Uterus (tissue), 4 donors: Measurements from ENCODE around the gene TADA1. TPM values are rescaled to one million over a fixed set of nuclear protein-coding genes. Genes with fewer than 3 reads are reported as not detected.
"Not testable (repeated sequence)": the region's sequence is repeated elsewhere in the genome, so short reads cannot be mapped to it uniquely, and the experiment has no call there.

Experiments used
- DNase-seq, 2 donors: peaks; one replicate each; pipeline ENCODE4 v3.0.0-alpha.2; 2019 to 2020
- H3K27ac ChIP-seq, 2 donors: fragments of 200-600 bp; sonication (generic); 1 replicate in 1 of 2; 2 replicates in 1 of 2; pipeline ENCODE4 v1.5.1; 2016 to 2018
- H3K27me3 ChIP-seq, 2 donors: fragments of 200-600 bp; sonication (generic); one replicate each; pipeline ENCODE4 v1.5.1; 2018 to 2019; ENCODE audit warnings: control low read depth in 1 of 2
- H3K36me3 ChIP-seq, 2 donors: fragments of 200-600 bp; sonication (generic); one replicate each; pipeline ENCODE4 v1.5.1; 2019; ENCODE audit warnings: control low read depth in 1 of 2
- H3K4me1 ChIP-seq, 2 donors: fragments of 200-600 bp; sonication (generic); one replicate each; pipeline ENCODE4 v1.5.1; 2018 to 2019; ENCODE audit warnings: control low read depth in 1 of 2
- H3K4me3 ChIP-seq, 2 donors: fragments of 200-600 bp; sonication (generic); 1 replicate in 1 of 2; 2 replicates in 1 of 2; pipeline ENCODE4 v1.5.1; 2018 to 2019; ENCODE audit warnings: mild to moderate bottlenecking in 1 of 2
- H3K9me3 ChIP-seq, 2 donors: fragments of 200-600 bp; sonication (generic); one replicate each; pipeline ENCODE4 v1.5.1; 2019; ENCODE audit warnings: control low read depth in 1 of 2
- POLR2A ChIP-seq, 2 donors: fragments of 450-650 bp; IDR thresholded peaks; one replicate each; pipeline ENCODE4 v1.6.1; 2016; ENCODE audit warnings: antibody characterized with exemption in 2 of 2, mild to moderate bottlenecking in 1 of 2, moderate library complexity in 1 of 2
- intact Hi-C: fragments of 100-400 bp; cut with DNase I; formaldehyde crosslinking; loops from one replicate; pipeline ENCODE4 v1.15.1; 2023; ENCODE audit warnings: low total_unique reads
- total RNA-seq, 4 donors: library from RNA; depleted of rRNA in 3 of 4; stranded (reverse); fragments of >200 nt in 3 of 4; gene quantifications; one replicate each; pipeline versions ENCODE4 v1.1.0 to v1.2.4, GENCODE V29; 2014 to 2023
- TF ChIP-seq, protein P1 (sequence below), 4 experiments: fragments of 200-600 bp in 2 of 4; fragments of 450-650 bp in 2 of 4; sonication (generic) in 2 of 4; IDR thresholded peaks; one replicate each; pipeline ENCODE4 v1.5.1; 2016 to 2019; ENCODE audit warnings: antibody characterized with exemption in 4 of 4, mild to moderate bottlenecking in 2 of 4, moderate library complexity in 1 of 4
- donor health status: DM: yes; HTN: yes; CAD: no.

The TADA1 gene
- total RNA-seq, 4 donors from 2014 or later, result 6.8 to 32.0 (median 18.8) TPM

DNA sequence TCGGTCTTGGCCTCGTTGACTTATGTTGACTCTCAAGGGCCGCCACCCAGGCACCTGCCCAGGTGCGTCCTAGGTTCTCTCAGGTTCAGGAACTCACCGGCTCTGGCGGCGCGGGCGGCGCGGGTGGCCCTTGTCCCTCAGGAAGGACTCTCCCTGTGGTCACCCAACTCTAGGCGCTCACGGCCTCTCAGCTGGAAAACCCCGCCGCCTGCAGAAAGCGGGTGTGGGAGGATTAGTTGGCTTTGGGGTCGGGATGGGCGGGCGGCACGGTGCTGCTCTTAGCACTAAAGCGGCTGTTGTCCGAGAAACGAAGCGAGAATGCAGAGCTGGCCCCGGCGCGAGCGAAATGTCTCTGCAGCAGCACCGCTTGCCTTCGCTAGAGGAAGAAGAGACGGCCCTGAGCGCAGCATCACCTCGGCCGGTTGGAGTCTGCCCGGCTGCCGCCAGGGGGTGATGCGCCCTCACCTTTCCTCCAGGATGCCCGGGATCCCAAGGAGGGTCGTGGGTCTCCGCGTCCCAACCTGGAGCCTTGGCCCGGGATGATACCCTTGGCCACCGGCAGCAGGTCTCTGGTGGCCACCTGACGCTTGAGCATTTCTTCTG lies 8.1 kb upstream of the TADA1 start:
- no peaks in the 10 kb centered on the region for H3K36me3 ChIP-seq
- DNase-seq, result peak; percentile 27 to 60
- no peak overlapping the region for H3K4me3 ChIP-seq
- H3K4me1 ChIP-seq, result no peaks in the 10 kb centered on the region
- no peaks in the 10 kb centered on the region for H3K9me3 ChIP-seq
- intact Hi-C loops, result no loop called here
- H3K27me3 ChIP-seq, result no peaks in the 10 kb centered on the region
- TF ChIP-seq, protein P1, sequence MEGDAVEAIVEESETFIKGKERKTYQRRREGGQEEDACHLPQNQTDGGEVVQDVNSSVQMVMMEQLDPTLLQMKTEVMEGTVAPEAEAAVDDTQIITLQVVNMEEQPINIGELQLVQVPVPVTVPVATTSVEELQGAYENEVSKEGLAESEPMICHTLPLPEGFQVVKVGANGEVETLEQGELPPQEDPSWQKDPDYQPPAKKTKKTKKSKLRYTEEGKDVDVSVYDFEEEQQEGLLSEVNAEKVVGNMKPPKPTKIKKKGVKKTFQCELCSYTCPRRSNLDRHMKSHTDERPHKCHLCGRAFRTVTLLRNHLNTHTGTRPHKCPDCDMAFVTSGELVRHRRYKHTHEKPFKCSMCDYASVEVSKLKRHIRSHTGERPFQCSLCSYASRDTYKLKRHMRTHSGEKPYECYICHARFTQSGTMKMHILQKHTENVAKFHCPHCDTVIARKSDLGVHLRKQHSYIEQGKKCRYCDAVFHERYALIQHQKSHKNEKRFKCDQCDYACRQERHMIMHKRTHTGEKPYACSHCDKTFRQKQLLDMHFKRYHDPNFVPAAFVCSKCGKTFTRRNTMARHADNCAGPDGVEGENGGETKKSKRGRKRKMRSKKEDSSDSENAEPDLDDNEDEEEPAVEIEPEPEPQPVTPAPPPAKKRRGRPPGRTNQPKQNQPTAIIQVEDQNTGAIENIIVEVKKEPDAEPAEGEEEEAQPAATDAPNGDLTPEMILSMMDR (IDR thresholded peaks at IDR 0.05), result peak; percentile 59 to 67 (median 60)
- no peak for TF ChIP-seq POLR2A (IDR thresholded peaks at IDR 0.05)
- H3K27ac ChIP-seq, result no peak overlapping the region

DNA sequence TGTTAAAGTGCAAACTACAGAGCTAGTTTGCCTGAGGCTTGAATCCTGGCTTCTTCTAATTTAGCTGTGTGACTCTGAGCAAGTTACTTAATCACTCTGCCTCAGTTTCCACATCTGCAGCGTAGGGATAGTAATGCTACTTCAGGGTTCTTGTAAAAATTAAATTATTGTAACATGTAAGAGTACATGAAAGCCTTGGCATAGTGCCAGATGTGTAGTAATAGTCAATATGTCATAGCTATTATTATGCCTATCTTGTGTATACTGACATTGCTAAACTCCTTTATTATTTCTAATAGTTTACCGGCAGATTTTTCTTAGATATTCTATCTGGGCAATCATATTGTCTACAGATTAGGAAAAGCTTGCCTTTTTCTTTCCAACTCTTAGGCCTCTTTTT lies 6.8 kb upstream of the TADA1 start:
- no peak for DNase-seq
- Histone ChIP-seq H3K4me3 (no peak overlapping the region), H3K27ac (no peak overlapping the region), H3K9me3 (no peaks in the 10 kb centered on the region), H3K4me1 (no peaks in the 10 kb centered on the region), H3K36me3 (no peaks in the 10 kb centered on the region), H3K27me3 (no peaks in the 10 kb centered on the region)
- intact Hi-C loops, result no loop called here
- no peak for TF ChIP-seq POLR2A (IDR thresholded peaks at IDR 0.05)
- TF ChIP-seq, protein P1 (IDR thresholded peaks at IDR 0.05), result no peak

DNA sequence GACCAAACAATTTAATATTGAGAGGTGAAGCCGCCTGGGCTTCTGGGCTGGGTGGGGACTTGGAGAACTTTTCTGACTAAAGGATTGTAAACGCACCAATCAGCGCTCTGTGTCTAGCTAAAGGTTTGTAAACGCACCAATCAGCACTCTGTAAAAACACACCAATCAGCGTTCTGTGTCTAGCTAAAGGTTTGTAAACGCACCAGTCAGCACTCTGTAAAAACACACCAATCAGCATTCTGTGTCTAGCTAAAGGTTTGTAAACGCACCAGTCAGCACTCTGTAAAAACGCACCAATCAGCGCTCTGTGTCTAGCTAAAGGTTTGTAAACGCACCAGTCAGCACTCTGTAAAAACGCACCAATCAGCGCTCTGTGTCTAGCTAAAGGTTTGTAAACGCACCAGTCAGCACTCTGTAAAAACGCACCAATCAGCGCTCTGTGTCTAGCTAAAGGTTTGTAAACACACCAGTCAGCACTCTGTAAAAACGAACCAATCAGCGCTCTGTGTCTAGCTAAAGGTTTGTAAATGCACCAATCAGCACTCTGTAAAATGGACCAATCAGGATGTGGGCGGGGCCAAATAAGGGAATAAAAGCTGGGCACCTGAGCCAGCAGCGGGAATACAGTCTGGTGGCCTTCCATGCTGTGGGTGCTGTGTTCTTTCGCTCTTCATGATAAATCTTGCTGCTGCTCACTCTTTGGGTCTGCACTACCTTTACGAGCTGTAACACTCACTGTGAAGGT lies 2.3 kb upstream of the TADA1 start:
- intact Hi-C loops, H3K27ac ChIP-seq, H3K27me3 ChIP-seq, DNase-seq, H3K36me3 ChIP-seq, H3K9me3 ChIP-seq, H3K4me3 ChIP-seq: not testable (repeated sequence)
- peaks cover 0 to 11% of the 10 kb centered on the region in 2 donors for H3K4me1 ChIP-seq

- peak overlapping the region; percentile 36 to 72 for H3K27ac ChIP-seq
- H3K4me3 ChIP-seq, result peak overlapping the region; percentile 37 to 69
- DNase-seq, result no peak
- no peaks in the 10 kb centered on the region for H3K9me3 ChIP-seq
- TF ChIP-seq, protein P1 (IDR thresholded peaks at IDR 0.05), result peak in 2 of 4 experiments; percentile 1 to 42
- TF ChIP-seq POLR2A (IDR thresholded peaks at IDR 0.05), result no peak
- H3K4me1 ChIP-seq, result peaks cover 0 to 11% of the 10 kb centered on the region in 2 donors
- H3K36me3 ChIP-seq, result no peaks in the 10 kb centered on the region
- intact Hi-C loops, result no loop called here
- no peaks in the 10 kb centered on the region for H3K27me3 ChIP-seq
Measured at GRCh38 chr1:166876540-166876838, 425 bp upstream of the TADA1 start.

DNA sequence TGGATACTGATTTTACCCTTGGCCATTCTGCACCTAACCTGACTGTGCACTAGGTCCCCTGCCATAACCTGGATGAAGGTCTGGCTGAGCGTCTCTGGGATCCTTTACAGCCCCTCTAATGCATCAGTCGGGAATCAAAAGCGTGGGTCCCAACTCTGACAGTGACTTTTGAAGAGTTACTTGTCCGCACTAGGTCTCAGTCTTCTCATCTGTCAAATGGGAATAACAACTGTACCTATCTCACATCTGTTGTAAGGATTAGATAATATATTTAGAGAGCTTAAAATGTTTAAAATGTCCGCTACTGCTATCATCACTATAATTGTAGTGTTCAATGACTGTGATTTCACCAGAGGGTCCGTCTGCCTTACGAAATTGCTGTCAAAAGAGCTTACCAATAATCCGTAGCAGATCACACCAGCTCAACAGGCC lies 746 bp downstream of the TADA1 start:
- Histone ChIP-seq H3K27ac (peak overlapping the region; percentile 87 to 94), H3K4me3 (peak overlapping the region; percentile 69 to 83), H3K27me3 (no peaks in the 10 kb centered on the region), H3K4me1 (peaks cover 0 to 11% of the 10 kb centered on the region in 2 donors), H3K36me3 (no peaks in the 10 kb centered on the region), H3K9me3 (no peaks in the 10 kb centered on the region)
- intact Hi-C loops, result no loop called here
- TF ChIP-seq POLR2A (IDR thresholded peaks at IDR 0.05), result no peak
- TF ChIP-seq, protein P1 (IDR thresholded peaks at IDR 0.05), result no peak
- DNase-seq, result no peak
